GM21447 (cell line): ENCODE results near the gene SMO.

Experiments
- ATAC-seq: cut with Tn5 transposase; IDR thresholded peaks from one replicate; pipeline ENCODE4 v1.9.1; 2021; ENCODE audit not compliant: unreplicated experiment

SMO gene

GRCh38 chr7:129188372-129188891 is at the start of gene SMO:
Gene SMO, plus strand, starts transcription at chr7:129188633. Its CDS starts 519 bp downstream, at chr7:129189152.
- no peak for ATAC-seq

- ATAC-seq = no peak
These were observed 44.7 kb upstream of the SMO start for GRCh38 chr7:129143724-129144094.

- ATAC-seq = peak; percentile 54
These were observed 44.2 kb upstream of the SMO start, which contains the start of gene TSPAN33 for GRCh38 chr7:129144095-129144833. Gene TSPAN33, plus strand, starts transcription at chr7:129144707. Its CDS starts 274 bp downstream, at chr7:129144981.

GRCh38 chr7:129144834-129145668 is 43.4 kb upstream of the SMO start:
- ATAC-seq = no peak

- ATAC-seq = peak; percentile 60
These were observed 42.0 kb upstream of the SMO start for GRCh38 chr7:129146237-129146979.

GRCh38 chr7:129147731-129148130 is 40.7 kb upstream of the SMO start:
- ATAC-seq = no peak

- ATAC-seq = no peak
These were observed 38.9 kb upstream of the SMO start for GRCh38 chr7:129149511-129149910.

GRCh38 chr7:129150199-129150996 is 38.0 kb upstream of the SMO start:
- no peak for ATAC-seq

GRCh38 chr7:129157651-129158050 is 30.8 kb upstream of the SMO start:
- no peak for ATAC-seq

GRCh38 chr7:129159539-129159938 is 28.9 kb upstream of the SMO start:
- no peak for ATAC-seq

- ATAC-seq = no peak
These were observed 28.1 kb upstream of the SMO start for GRCh38 chr7:129160161-129160905.

GRCh38 chr7:129161524-129162225 is 26.8 kb upstream of the SMO start:
- ATAC-seq = no peak

GRCh38 chr7:129162732-129163131 is 25.7 kb upstream of the SMO start:
- no peak for ATAC-seq

GRCh38 chr7:129163875-129164544 is 24.4 kb upstream of the SMO start:
- no peak for ATAC-seq

GRCh38 chr7:129166745-129167144 is 21.7 kb upstream of the SMO start:
- peak; percentile 44 for ATAC-seq

GRCh38 chr7:129167817-129168216 is 20.6 kb upstream of the SMO start:
- no peak for ATAC-seq

GRCh38 chr7:129168231-129169021 is 20.0 kb upstream of the SMO start:
- no peak for ATAC-seq

- no peak for ATAC-seq
These were observed 19.2 kb upstream of the SMO start for GRCh38 chr7:129169171-129169671.
